ENCODE measurements around the gene SYPL1. TPM values are rescaled to one million over a fixed set of nuclear protein-coding genes. Genes with fewer than 3 reads are reported as not detected.

The SYPL1 gene
- total and polyA plus RNA-seq, 2 donors (not counting 3 experiments of a cell fraction or from before 2014, with no cell fraction given) = 59.8 to 67.1 TPM

DNA sequence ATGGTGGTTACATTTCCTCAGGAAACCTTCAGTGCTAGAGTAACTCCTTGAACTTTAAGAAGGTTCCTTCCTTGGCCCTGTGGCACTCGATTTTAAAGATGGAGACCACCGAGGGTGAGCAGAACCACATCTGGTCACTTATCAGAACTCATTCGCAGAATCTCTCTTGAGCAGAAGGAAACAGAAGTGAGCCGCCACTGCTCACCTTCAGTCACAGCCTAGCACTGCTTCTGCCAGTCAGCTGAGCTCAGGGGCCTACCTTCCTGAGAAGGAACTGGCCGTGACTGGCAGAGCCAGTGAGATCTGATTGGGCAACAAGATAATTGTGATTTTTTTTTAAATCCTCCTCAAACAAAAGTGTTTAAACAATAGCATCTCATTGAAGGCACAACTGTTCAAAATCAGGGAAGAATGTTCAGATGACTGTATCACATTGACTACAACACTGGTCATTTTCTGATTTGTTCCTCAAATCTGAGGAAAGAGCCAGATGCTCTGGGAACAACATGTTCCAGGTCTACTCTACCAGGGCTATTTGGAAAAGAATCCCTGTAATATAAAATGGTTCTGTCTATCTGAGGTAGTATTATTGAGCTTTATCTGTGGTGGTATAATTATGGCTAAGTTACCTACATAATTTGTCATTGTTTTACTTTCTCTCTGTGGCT is 2.7 kb upstream of the SYPL1 start:
- FAIRE-seq = no peak
- Histone ChIP-seq H2AFZ (ENCODE audit: low read depth, low read length) (no peak overlapping the region), H3K9ac (replicated peaks; ENCODE audit: extremely low read depth, insufficient read depth, low read length) (no peak overlapping the region), H3K27ac (ENCODE audit: insufficient read depth, low read depth, low read length) (no peak overlapping the region), H3K36me3 (ENCODE audit: control insufficient read depth in 2 of 2, extremely low read depth in 1 of 2, insufficient read depth in 2 of 2, low read length in 2 of 2) (no peaks in the 10 kb centered on the region), H3K27me3 (ENCODE audit: control insufficient read depth in 2 of 2, insufficient read depth in 2 of 2, low read length in 2 of 2) (peaks cover 0 to under 1% of the 10 kb centered on the region in 2 experiments), H3K4me3 (replicated peaks in 1 of 3; ENCODE audit: insufficient read depth in 1 of 3, low read depth in 1 of 3, low read length in 3 of 3) (no peak overlapping the region), H3K4me2 (ENCODE audit: insufficient read depth, low read length) (no peak overlapping the region), H4K20me1 (replicated peaks; ENCODE audit: control insufficient read depth, extremely low read depth, insufficient read depth, low read length) (no peaks in the 10 kb centered on the region), H3K79me2 (ENCODE audit: control insufficient read depth, insufficient read depth, low read length) (peaks cover 20% of the 10 kb centered on the region), H3K9me3 (replicated peaks; ENCODE audit: control insufficient read depth, insufficient read depth, low read length) (no peaks in the 10 kb centered on the region), H3K9me1 (replicated peaks; ENCODE audit: control insufficient read depth, extremely low read depth, insufficient read depth, low read length) (no peaks in the 10 kb centered on the region), H3K4me1 (ENCODE audit: control insufficient read depth, extremely low read depth, insufficient read depth, low read length) (peaks cover 10% of the 10 kb centered on the region)
- no peak for DNase-seq (ENCODE audit: low read depth, low spot score)
- TF ChIP-seq EZH2 (IDR thresholded peaks at IDR 0.05; ENCODE audit: borderline replicate concordance, low read depth, low read length, severe bottlenecking) (no peak), POLR2A (IDR thresholded peaks at IDR 0.05; ENCODE audit: low read depth, low read length) (no peak), CTCF (IDR thresholded peaks at IDR 0.05; ENCODE audit: extremely low read depth in 1 of 2, insufficient read depth in 1 of 2, low read depth in 1 of 2, low read length in 2 of 2) (no peak), POLR2AphosphoS5 (IDR thresholded peaks at IDR 0.05; ENCODE audit: insufficient read depth, low read depth, low read length) (no peak), FOS (IDR thresholded peaks at IDR 0.05; ENCODE audit: borderline replicate concordance, insufficient read depth, low read length) (no peak), JUN (IDR thresholded peaks at IDR 0.05; ENCODE audit: borderline replicate concordance, insufficient read depth, insufficient read length, low read depth) (no peak), MAX (IDR thresholded peaks at IDR 0.05; ENCODE audit: insufficient read depth, insufficient read length) (no peak), GATA2 (IDR thresholded peaks at IDR 0.05; ENCODE audit: insufficient read depth, insufficient read length, low read depth, low read length) (no peak), MYC (IDR thresholded peaks at IDR 0.05; ENCODE audit: low read depth, low read length) (no peak)
- dilution Hi-C loops (cut with MboI; ENCODE audit: extremely low pct_ligation_motif_present, low sequenced_read_pairs) (no loop called here), intact Hi-C loops (cut with micrococcal nuclease) (no loop called here)
- POLR2A ChIA-PET = no interaction called here
- BruUV-seq (replicated peaks) = no TSS peak
- CTCF ChIA-PET = interaction anchor here (1.0 kb wide), 1 partner anchor 39 kb away, joined by 3 read pairs; no protein-coding TSS in a partner anchor

All from endothelial cell of umbilical vein (primary cell).